Endodermal cell (in vitro differentiated cells): ENCODE results near the gene AUTS2. TPM values are rescaled to one million over a fixed set of nuclear protein-coding genes. Genes with fewer than 3 reads are reported as not detected.
A peak's percentile ranks its signal among the peaks of the same experiment; 100 is the strongest.

Experiments used
- DNase-seq: peaks from one replicate; pipeline ENCODE4 v3.0.0-alpha.2; 2017
- H3K27ac ChIP-seq: 2 replicates; pipeline ENCODE4 v1.5.1; 2013; ENCODE audit warnings: mild to moderate bottlenecking, low read depth, low read length, moderate library complexity
- H3K27me3 ChIP-seq: 2 replicates; pipeline ENCODE4 v1.6.1; 2013; ENCODE audit warnings: mild to moderate bottlenecking, low read length, moderate library complexity; ENCODE audit not compliant: insufficient read depth, control insufficient read depth, poor library complexity, severe bottlenecking
- H3K36me3 ChIP-seq: 2 replicates; pipeline ENCODE4 v1.7.0; 2013; ENCODE audit warnings: mild to moderate bottlenecking, low read length, moderate library complexity; ENCODE audit not compliant: control insufficient read depth, insufficient read depth
- H3K4me1 ChIP-seq: one replicate; pipeline ENCODE4 v1.7.0; 2013; ENCODE audit warnings: low read length; ENCODE audit not compliant: control insufficient read depth, insufficient read depth
- H3K4me3 ChIP-seq: 2 replicates; pipeline ENCODE4 v1.5.1; 2013; ENCODE audit warnings: mild to moderate bottlenecking, low read length, moderate library complexity
- H3K9ac ChIP-seq: 2 replicates; pipeline ENCODE4 v1.6.1; 2013; ENCODE audit warnings: mild to moderate bottlenecking, low read length, moderate library complexity; ENCODE audit not compliant: poor library complexity, severe bottlenecking; ENCODE audit errors: extremely low read depth
- H3K9me3 ChIP-seq: 2 replicates; pipeline ENCODE4 v1.6.1; 2013; ENCODE audit warnings: mild to moderate bottlenecking, low read length, moderate library complexity; ENCODE audit not compliant: control insufficient read depth
- H3K27ac Mint-ChIP-seq: 2 replicates; pipeline ENCODE4 v1.8.0; 2020; ENCODE audit warnings: mixed read lengths
- H3K27me3 Mint-ChIP-seq: 2 replicates; pipeline ENCODE4 v1.8.0; 2021; ENCODE audit warnings: mild to moderate bottlenecking, mixed read lengths; ENCODE audit not compliant: insufficient read depth
- H3K36me3 Mint-ChIP-seq: 2 replicates; pipeline ENCODE4 v1.8.0; 2020; ENCODE audit warnings: low read depth, mixed read lengths
- H3K4me1 Mint-ChIP-seq: 2 replicates; pipeline ENCODE4 v1.8.0; 2020; ENCODE audit warnings: mixed read lengths
- H3K4me3 Mint-ChIP-seq: 2 replicates; pipeline ENCODE4 v1.8.0; 2020; ENCODE audit warnings: mild to moderate bottlenecking, moderate library complexity, mixed read lengths
- H3K9me3 Mint-ChIP-seq: 2 replicates; pipeline ENCODE4 v1.8.0; 2020; ENCODE audit warnings: mild to moderate bottlenecking, mixed read lengths
- WGBS, 2 experiments: methylation state at CpG; one replicate each; pipeline versions ENCODE4 v1.1.5 to v1.1.7; 2013; ENCODE audit warnings: missing lambda C conversion rate in 2 of 2, mixed read lengths in 1 of 2; ENCODE audit not compliant: insufficient coverage in 1 of 2, insufficient read length in 1 of 2; 5-methylcytosine and 5-hydroxymethylcytosine counted together
- total RNA-seq, 2 donors: library from RNA; stranded (reverse); fragmentation: NEBNext Ultra II Directional in 1 of 2; extraction: Animal tissue kit (Norgen Biotek cat#: 25700) in 1 of 2; gene quantifications; 2 replicates in 1 of 2; 3 replicates in 1 of 2; pipeline ENCODE4 v1.2.1, GENCODE V29; 2021
- TF ChIP-seq, protein P1 (sequence below): fragments of 200-600 bp; sonication (generic); conservative IDR thresholded peaks from 2 replicates; pipeline ENCODE4 v1.5.0; 2021; ENCODE audit warnings: antibody characterized with exemption, mild to moderate bottlenecking

Gene AUTS2
- total RNA-seq, 2 donors from 2014 or later: 76.8 to 106 TPM

GRCh38 chr7:69732203-69732602, 133.9 kb downstream of the AUTS2 start:
- H3K27ac ChIP-seq: no peak overlapping the region
- 91% methylated on average over 1 of the region's 2 CpGs; no CpG with 5 or more reads in 1 of the 2 experiments for WGBS, 2 experiments
- H3K4me3 Mint-ChIP-seq: no peak overlapping the region

GRCh38 chr7:69735582-69735981, 137.3 kb downstream of the AUTS2 start:
- Mint-ChIP-seq H3K4me3 (no peak overlapping the region), H3K9me3 (no peaks in the 10 kb centered on the region), H3K4me1 (peaks cover 79% of the 10 kb centered on the region), H3K36me3 (no peaks in the 10 kb centered on the region), H3K27me3 (no peaks in the 10 kb centered on the region), H3K27ac (peak overlapping the region; percentile 37)
- Histone ChIP-seq H3K4me3 (no peak overlapping the region), H3K4me1 (peaks cover 33% of the 10 kb centered on the region), H3K27me3 (no peaks in the 10 kb centered on the region), H3K27ac (no peak overlapping the region), H3K36me3 (no peaks in the 10 kb centered on the region), H3K9me3 (no peaks in the 10 kb centered on the region), H3K9ac (no peak overlapping the region)
- TF ChIP-seq, protein P1, sequence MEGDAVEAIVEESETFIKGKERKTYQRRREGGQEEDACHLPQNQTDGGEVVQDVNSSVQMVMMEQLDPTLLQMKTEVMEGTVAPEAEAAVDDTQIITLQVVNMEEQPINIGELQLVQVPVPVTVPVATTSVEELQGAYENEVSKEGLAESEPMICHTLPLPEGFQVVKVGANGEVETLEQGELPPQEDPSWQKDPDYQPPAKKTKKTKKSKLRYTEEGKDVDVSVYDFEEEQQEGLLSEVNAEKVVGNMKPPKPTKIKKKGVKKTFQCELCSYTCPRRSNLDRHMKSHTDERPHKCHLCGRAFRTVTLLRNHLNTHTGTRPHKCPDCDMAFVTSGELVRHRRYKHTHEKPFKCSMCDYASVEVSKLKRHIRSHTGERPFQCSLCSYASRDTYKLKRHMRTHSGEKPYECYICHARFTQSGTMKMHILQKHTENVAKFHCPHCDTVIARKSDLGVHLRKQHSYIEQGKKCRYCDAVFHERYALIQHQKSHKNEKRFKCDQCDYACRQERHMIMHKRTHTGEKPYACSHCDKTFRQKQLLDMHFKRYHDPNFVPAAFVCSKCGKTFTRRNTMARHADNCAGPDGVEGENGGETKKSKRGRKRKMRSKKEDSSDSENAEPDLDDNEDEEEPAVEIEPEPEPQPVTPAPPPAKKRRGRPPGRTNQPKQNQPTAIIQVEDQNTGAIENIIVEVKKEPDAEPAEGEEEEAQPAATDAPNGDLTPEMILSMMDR: no peak
- whole genome bisulfite sequencing, 2 experiments: 68 to 100% methylated on average over 1 to 2 of the region's 2 CpGs
- no peak for DNase-seq

More at GRCh38 chr7:69732203-69732602, 133.9 kb downstream of the AUTS2 start:
- no peak for DNase-seq
- TF ChIP-seq, protein P1: no peak
- H3K36me3 ChIP-seq: no peaks in the 10 kb centered on the region
- no peaks in the 10 kb centered on the region for H3K9me3 ChIP-seq
- no peak overlapping the region for H3K4me3 ChIP-seq
- no peak overlapping the region for H3K9ac ChIP-seq
- no peaks in the 10 kb centered on the region for H3K36me3 Mint-ChIP-seq
- peaks cover 17% of the 10 kb centered on the region for H3K4me1 ChIP-seq
- no peaks in the 10 kb centered on the region for H3K9me3 Mint-ChIP-seq
- no peaks in the 10 kb centered on the region for H3K27me3 Mint-ChIP-seq
- peaks cover 58% of the 10 kb centered on the region for H3K4me1 Mint-ChIP-seq
- no peaks in the 10 kb centered on the region for H3K27me3 ChIP-seq
- H3K27ac Mint-ChIP-seq: no peak overlapping the region

DNA sequence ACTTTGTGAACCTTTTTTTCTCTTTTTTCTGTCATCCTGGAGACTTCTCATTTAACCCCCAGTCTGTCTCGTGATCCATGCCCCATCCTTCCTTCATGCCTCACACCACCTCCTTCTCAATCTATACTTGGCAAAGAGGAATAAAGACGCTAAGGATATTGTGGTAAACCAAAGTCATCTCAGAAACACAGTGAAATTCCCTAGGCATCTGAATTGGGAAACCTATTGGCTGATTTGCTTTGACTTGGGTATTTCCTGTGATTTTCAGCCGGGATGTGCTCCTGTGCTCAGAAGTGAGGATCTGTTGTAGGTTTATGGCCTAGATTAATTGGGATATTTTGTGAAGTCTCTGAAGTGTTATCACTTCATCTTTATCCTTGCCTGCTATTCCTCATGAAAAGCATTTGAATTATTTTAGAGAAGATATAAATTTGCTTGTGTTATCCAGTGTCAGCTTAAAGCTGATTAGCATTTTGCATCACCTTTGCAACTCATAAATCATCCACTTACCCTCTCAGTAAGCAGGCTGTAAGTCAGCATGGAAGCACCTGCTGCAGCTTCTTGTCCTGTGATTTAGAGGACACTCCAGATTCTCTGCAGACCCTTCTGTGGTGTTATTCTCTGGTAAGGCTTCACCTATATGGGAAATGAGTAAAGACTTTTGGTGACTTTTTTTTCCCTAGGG, 138.0 kb downstream of the AUTS2 start:
- no peak overlapping the region for H3K27ac Mint-ChIP-seq
- Histone ChIP-seq H3K4me1 (peaks cover 35% of the 10 kb centered on the region), H3K9me3 (no peaks in the 10 kb centered on the region), H3K9ac (no peak overlapping the region), H3K27me3 (no peaks in the 10 kb centered on the region), H3K4me3 (no peak overlapping the region), H3K27ac (no peak overlapping the region), H3K36me3 (no peaks in the 10 kb centered on the region)
- TF ChIP-seq, protein P1: no peak
- WGBS, 2 experiments: 91 to 94% methylated on average over 3 of the region's 3 CpGs
- peaks cover 80% of the 10 kb centered on the region for H3K4me1 Mint-ChIP-seq
- H3K27me3 Mint-ChIP-seq: no peaks in the 10 kb centered on the region
- no peak for DNase-seq
- no peaks in the 10 kb centered on the region for H3K9me3 Mint-ChIP-seq
- H3K4me3 Mint-ChIP-seq: no peak overlapping the region
- no peaks in the 10 kb centered on the region for H3K36me3 Mint-ChIP-seq
